Kidney (tissue), 14 donors: Measurements from ENCODE around the gene ICAM3. TPM values are rescaled to one million over a fixed set of nuclear protein-coding genes. Genes with fewer than 3 reads are reported as not detected.

Source experiments
- DNase-seq, 5 donors: peaks; one replicate each; pipeline ENCODE4 v3.0.0-alpha.2; 2013 to 2020
- FAIRE-seq: peaks from 2 replicates; lab custom pipeline; 2012; peaks lifted over from hg19 to GRCh38; lab: Jason Lieb, UNC
- H3K27ac ChIP-seq, 2 donors: one replicate each; pipeline ENCODE4 v1.7.0; 2013; ENCODE audit warnings: low read depth in 2 of 2, low read length in 2 of 2, inconsistent platforms in 1 of 2
- H3K27me3 ChIP-seq: one replicate; pipeline ENCODE4 v1.7.1; 2013; ENCODE audit warnings: low read length, inconsistent platforms; ENCODE audit not compliant: control insufficient read depth, insufficient read depth
- H3K36me3 ChIP-seq, 3 donors: one replicate each; pipeline versions ENCODE4 v1.7.0 to v1.7.1; 2013; ENCODE audit warnings: low read length in 3 of 3, control low read depth in 1 of 3, inconsistent platforms in 1 of 3; ENCODE audit not compliant: insufficient read depth in 3 of 3, control insufficient read depth in 2 of 3
- H3K4me1 ChIP-seq, 3 donors: one replicate each; pipeline versions ENCODE4 v1.7.0 to v1.7.1; 2013; ENCODE audit warnings: low read length in 3 of 3, inconsistent platforms in 1 of 3, low read depth in 1 of 3; ENCODE audit not compliant: control insufficient read depth in 2 of 3, insufficient read depth in 2 of 3
- H3K4me3 ChIP-seq, 3 donors: one replicate each; pipeline versions ENCODE4 v1.7.0 to v1.8.1; 2013; ENCODE audit warnings: low read length in 3 of 3, control low read depth in 1 of 3, inconsistent platforms in 1 of 3
- H3K9ac ChIP-seq, 3 donors: one replicate each; pipeline versions ENCODE4 v1.7.0 to v1.7.1; 2013; ENCODE audit warnings: low read length in 3 of 3, control low read depth in 1 of 3, inconsistent platforms in 1 of 3
- H3K9me3 ChIP-seq, 3 donors: one replicate each; pipeline versions ENCODE4 v1.7.0 to v1.7.1; 2013; ENCODE audit warnings: low read length in 3 of 3, control low read depth in 1 of 3, inconsistent platforms in 1 of 3; ENCODE audit not compliant: control insufficient read depth in 2 of 3, insufficient read depth in 1 of 3
- intact Hi-C: fragments of 100-400 bp; cut with DNase I; formaldehyde crosslinking; loops from one replicate; pipeline ENCODE4 v1.11.1; 2022
- polyA plus RNA-seq: library from polyadenylated mRNA; stranded (reverse); fragments of 350-450 nt; fragmentation: Illumina TruSeq; extraction: RNeasy Lipid Tissue Mini Kit (QIAGEN cat#74804); gene quantifications from one replicate; pipeline ENCODE4 v1.2.3, GENCODE V29; 2014; ENCODE audit warnings: low read depth, low replicate concordance; ENCODE audit not compliant: insufficient read depth
- total RNA-seq: library from RNA; stranded (reverse); fragmentation: NEBNext Ultra II Directional; extraction: Animal tissue kit (Norgen Biotek cat#: 25700); gene quantifications from one replicate; pipeline ENCODE4 v1.2.1, GENCODE V29; 2021
- TF ChIP-seq, protein P1 (sequence below): IDR thresholded peaks from 3 replicates; pipeline ENCODE4 v1.5.1; 2012; ENCODE audit warnings: mild to moderate bottlenecking, moderate library complexity, borderline replicate concordance; ENCODE audit not compliant: insufficient read depth; ENCODE audit errors: extremely low read depth
- donor health status: control.
- donor health status: control.
- donor health status: control.
- donor health status: control.
- donor health status: control.
- donor health status: DM: yes; HTN: yes; CAD: no.
- donor health status: Normal renal cell carcinoma (clear cell type).

The ICAM3 gene
- total and polyA plus RNA-seq, 2 donors from 2014 or later = 17.4 to 21.8 TPM

DNA sequence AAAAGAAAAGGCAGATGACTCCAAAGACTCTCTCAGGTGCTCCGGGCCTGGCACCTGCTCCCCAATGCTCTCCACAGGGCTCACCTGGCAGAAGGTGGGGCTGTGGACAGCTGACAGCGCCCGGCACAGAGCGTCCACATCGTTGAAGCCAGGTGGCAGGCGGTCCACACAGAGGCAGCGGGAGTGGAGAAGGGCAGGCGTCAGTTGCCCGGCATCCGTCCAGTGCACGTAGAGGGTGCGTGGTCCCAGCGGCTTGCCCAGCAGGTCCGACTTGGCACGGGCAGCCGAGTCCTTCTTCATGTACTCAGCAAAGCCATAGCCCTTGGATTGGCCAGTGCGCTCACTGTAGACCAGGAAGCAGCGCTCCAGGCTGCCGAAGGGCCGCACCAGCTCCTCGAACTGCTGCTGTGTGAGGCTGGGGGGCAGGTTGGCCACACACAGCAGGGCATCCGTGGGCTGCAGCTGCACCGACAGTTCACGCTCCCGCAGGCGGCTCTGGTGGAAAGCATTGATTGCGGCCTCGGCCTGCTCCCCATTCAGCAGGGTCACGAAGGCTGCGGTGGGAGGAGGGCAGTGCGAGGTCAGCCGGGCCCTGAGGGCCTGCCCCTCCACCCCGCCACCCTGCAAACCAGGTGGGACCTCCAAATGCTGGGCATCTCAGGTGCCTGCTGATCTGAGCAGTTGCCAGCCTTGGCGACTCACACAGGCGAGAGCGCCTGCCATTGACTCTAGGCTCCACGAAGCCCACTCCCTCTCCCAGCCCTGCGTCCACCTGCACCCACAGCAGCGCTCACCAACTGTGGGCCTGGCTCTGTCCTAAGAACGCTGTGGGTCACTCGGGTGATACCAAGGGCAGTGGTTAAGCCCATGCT, 10.6 kb downstream of the ICAM3 start:
- Histone ChIP-seq H3K9me3 (no peaks in the 10 kb centered on the region), H3K27me3 (no peaks in the 10 kb centered on the region), H3K36me3 (peaks cover 4 to 23% (median 14%) of the 10 kb centered on the region in 3 donors), H3K9ac (no peak overlapping the region), H3K4me1 (peaks cover 0 to 12% (median 6%) of the 10 kb centered on the region in 3 donors), H3K27ac (no peak overlapping the region), H3K4me3 (no peak overlapping the region)
- TF ChIP-seq, protein P1, sequence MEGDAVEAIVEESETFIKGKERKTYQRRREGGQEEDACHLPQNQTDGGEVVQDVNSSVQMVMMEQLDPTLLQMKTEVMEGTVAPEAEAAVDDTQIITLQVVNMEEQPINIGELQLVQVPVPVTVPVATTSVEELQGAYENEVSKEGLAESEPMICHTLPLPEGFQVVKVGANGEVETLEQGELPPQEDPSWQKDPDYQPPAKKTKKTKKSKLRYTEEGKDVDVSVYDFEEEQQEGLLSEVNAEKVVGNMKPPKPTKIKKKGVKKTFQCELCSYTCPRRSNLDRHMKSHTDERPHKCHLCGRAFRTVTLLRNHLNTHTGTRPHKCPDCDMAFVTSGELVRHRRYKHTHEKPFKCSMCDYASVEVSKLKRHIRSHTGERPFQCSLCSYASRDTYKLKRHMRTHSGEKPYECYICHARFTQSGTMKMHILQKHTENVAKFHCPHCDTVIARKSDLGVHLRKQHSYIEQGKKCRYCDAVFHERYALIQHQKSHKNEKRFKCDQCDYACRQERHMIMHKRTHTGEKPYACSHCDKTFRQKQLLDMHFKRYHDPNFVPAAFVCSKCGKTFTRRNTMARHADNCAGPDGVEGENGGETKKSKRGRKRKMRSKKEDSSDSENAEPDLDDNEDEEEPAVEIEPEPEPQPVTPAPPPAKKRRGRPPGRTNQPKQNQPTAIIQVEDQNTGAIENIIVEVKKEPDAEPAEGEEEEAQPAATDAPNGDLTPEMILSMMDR = no peak
- DNase-seq (no peak), FAIRE-seq (no peak)
- intact Hi-C loops = no loop called here

DNA sequence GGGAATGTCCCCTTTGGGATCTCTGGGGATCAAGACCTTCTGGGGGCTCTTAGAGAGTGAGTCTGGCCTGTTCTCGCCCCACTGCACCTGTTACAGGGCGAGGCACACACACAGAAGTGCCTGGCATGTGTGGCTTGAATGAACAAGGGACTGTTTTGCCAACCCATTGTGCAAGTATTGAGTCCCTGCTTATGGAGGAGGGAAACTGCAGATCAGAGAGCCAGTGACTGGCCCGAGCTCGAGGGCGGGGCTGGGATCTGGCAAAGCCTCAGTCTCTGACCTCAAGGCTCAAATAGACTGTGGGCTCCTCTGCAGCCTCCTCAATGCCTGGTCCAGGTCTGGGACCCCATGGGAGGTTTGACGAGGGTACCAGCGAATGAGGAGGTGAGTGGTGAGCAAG, 11.6 kb downstream of the ICAM3 start:
- Histone ChIP-seq H3K4me1 (peaks cover 0 to 8% (median 6%) of the 10 kb centered on the region in 3 donors), H3K4me3 (no peak overlapping the region), H3K9me3 (no peaks in the 10 kb centered on the region), H3K9ac (no peak overlapping the region), H3K27ac (no peak overlapping the region), H3K36me3 (peaks cover 4 to 23% (median 14%) of the 10 kb centered on the region in 3 donors), H3K27me3 (no peaks in the 10 kb centered on the region)
- FAIRE-seq = no peak
- intact Hi-C loops = no loop called here
- TF ChIP-seq, protein P1 = no peak
- DNase-seq = no peak

DNA sequence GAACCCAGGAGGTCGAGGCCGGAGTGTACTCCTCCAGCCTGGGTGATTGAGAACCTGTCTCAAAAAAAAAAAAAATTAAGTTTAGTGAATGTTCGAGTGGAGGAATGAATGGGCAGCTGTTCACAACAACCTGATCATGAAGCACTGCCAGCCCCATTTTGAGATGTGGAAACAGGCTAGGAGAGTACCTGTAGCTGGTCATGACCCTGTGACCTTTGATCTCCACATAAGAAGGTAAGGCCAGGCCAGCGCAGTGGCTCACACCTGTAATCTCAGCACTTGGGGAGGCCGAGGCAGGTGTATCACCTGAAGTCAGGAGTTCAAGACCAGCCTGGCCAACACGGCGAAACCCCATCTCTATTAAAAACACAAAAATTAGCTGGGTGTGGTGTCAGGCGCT, 13.7 kb downstream of the ICAM3 start:
- no peaks in the 10 kb centered on the region for H3K4me1 ChIP-seq
- FAIRE-seq = no peak
- no peaks in the 10 kb centered on the region for H3K9me3 ChIP-seq
- peaks cover 8 to 37% (median 20%) of the 10 kb centered on the region in 3 donors for H3K36me3 ChIP-seq
- H3K27me3 ChIP-seq = no peaks in the 10 kb centered on the region
- TF ChIP-seq, protein P1 = no peak
- H3K27ac ChIP-seq = no peak overlapping the region
- H3K9ac ChIP-seq = no peak overlapping the region
- DNase-seq = no peak
- H3K4me3 ChIP-seq = no peak overlapping the region
- intact Hi-C loops = no loop called here
